ENCODE results near the gene PAX5.
"Not testable (repeated sequence)": the region's sequence is repeated elsewhere in the genome, so short reads cannot be mapped to it uniquely, and the experiment has no call there.

Gene PAX5

DNA sequence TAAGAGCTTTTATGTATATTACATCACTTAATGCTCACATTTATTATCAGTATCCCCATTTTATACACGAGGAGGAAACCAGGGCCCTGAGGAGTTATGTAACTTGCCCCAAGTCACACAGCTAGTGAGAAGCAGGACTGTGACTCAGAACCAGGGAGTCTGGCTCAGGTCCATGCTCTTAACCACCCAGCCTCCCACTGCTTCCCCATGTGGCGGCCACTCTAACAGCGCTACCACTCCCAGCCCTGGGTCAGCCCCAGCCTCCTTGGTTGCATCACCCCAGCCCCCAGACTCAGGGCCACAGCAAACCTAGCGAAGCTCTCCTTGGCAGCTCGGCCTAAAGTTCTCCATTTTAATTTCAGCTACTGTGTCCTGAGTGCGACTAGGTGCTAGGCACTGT is 159.1 kb downstream of the PAX5 start:
- DNase-seq = no peak

DNA sequence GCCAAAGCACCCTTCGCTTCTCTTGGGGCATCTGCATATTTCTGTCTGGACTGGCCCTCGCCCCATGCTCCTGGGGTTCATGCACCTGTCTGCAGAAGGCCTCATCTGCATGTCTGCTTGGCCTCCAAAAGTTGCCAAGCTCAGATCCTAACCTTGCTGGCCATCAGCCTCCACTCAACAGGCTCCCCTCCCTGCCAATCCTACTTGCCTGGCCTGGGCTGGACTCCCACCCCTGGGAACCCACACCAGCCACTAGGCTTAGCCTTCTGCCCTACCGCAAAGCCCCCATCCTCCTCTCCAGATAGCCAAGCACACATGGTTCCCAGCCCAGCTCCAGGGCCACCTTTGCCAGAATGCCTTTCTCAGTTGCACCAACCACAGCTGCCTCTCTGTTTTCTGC is 159.8 kb downstream of the PAX5 start:
- DNase-seq = no peak

DNA sequence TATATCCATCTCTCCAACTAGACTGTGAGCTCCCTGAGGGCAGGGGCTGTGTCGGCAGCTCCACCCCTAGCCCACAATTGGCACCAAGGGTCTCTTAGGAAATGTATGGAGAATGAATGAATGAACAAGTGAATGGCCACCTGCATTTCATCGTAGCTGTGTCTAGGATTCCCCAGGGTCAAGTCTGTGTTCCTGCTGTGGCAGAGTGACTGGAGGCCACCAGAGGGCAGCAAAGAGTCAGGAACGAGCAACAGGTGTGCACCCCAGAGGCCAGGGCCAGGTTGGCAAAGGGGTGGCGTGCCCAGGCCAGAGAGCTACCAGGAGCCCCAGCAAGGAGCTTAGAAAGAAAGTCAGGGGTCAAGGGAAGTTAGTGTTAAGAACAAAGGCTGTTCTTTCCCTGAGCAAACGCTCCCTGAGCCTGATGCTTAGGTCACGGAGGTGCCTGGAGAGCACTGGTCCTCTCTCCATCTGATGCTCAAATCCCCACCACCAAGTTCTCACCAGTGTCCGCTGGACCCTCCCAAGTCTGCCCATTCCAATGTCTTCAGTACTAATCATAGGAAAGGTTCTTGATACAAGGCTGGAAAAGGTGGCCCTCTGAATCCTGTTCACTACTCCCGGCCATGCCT is 160.7 kb downstream of the PAX5 start:
- DNase-seq = peak in 7 of 14 donors; percentile 2 to 28 (median 23)

DNA sequence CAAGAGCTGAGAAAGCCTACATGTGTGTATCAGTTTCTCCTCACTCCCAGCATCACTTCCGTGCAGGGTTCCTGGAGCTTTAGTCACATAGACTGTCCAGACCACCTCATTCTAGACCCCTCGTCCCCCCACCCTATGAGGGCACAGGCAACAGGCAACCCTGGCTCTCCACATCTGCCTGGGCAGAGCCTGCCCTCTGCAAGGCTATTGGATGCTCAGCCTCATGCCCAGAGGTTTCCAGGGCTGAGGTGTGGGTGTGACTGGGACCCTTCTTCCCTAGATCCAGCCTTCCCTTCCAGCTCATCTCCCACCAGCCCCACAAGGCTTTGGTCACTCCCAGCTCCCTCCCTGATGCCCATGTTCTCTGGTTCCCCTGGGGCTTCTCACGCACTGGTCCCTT is 161.4 kb downstream of the PAX5 start:
- no peak for DNase-seq

DNA sequence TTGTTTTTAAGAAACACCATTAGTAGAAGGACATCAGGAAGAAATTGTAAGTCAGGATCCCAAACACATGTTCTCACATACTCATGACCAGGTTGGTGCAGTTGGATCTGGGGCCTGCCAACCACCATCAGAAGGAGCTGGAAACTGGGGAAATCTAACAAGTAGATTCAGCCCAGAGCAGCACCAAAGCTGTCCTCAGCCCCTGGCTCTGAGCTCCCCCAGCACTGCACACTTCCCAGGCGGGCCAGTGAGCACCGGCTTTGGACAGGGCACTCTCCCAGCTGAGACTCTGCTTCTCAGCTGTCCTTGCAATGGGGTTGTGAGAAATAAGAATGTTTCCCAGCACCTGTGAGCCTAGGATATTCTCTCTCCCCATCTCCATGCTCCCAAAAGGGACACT is 162.5 kb downstream of the PAX5 start:
- no peak for DNase-seq

DNA sequence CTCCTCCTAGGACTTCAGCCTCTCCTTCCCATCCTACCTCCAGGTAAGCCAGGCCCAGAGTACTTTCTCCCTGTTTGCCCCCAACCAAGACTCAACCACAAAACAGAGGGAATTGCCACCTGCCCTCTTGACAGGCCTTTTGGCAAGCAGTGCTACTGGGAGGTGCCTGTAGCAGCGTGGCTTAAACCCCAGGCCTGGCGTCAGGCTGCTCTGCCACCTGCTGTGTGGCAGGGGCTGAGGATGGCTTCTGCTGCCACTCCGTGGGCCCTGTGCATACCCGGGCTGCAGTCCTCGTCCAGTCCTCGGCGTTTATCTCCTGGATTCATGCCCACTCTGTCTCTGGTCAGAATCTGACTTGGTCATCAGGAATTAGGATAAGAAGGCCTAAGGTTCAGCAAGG is 163.1 kb downstream of the PAX5 start:
- DNase-seq = no peak

DNA sequence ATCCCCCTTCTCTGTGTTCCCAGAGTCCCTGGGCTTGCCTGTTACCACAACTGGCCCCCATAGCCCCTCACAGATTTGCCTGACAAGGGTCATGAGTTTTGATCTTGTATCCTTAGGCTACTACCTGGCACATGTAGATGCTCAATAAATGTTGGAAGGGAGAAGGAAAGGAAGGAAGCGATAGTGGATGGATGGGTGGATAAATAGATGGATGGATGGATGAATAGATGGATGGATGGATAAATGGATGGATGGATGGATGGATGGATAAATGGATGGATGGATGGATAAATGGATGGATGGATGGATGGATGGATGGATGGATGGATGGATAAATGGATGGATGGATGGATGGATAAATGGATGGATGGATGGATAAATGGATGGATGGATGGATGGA is 164.5 kb downstream of the PAX5 start:
- not testable (repeated sequence) for DNase-seq

DNA sequence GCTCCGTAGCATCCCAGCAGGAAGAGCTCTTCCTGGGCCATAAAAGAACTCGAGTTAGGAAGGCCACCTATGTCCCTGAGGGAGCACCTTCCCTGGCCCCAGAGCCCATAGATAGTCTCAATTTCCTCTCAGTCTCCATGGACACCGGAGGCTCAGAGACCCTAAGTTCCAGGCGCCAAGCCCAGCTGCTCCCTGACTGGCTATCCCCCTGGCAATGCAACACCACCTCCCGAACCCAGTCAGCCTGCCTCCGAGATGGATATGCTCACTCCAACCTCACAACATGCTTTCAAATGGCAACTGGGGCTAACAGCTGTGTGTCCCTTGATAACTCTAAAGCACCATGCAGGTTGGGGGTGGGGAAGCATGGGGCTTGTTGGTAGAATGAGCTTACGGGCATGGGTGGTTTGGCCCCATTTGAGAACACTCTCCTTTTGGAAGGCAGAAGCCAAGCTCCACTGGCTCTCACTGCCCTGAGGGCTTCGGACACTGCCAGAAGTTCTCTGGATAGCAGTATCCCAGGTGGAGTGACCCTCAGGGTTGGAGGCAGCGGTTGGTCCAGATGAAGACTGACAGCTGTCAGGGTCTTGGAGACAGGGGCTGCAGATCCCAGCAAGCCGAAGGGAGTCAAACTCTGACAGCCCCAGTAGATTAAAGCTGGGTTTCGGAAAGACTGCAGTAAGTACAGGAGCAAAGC is 165.3 kb downstream of the PAX5 start:
- no peak for DNase-seq

DNA sequence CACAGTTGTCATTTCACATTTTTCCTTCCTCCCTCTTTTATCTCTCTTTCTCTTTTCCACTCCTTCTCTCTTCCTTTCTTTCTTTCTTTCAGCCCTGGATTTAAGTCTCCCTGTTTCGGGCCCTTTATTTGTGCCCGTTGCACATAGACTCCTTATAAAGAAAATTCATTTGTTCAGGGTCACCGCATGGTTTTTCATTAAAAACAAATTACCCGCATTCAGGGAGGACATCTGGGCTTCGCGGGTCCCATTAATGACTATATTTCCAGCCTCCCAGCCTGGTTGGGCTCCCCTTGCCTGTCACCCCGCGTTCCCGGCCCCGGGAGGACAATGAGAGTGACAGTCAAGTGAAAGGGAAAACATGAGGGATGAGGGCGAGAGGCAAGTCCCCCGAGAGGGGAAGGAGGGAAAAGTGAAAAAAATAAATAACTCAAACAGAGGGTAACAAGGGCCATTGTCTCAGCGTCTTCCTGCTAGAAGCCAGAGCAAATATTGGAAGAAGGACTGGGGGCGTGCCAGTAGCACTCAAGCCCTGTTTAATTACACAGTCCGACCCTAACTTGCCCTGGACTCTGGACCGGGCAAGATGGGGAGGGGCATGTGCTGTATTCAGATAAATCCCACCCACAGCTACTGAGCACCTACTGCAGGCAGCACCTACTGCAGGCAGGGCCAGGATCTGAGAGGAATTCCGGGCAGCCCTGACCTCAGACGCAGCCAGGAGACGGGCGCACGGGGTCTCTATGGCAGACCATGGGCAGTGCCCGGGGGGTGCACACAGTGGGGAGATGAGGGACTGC is 166.2 kb downstream of the PAX5 start:
- DNase-seq = no peak

DNA sequence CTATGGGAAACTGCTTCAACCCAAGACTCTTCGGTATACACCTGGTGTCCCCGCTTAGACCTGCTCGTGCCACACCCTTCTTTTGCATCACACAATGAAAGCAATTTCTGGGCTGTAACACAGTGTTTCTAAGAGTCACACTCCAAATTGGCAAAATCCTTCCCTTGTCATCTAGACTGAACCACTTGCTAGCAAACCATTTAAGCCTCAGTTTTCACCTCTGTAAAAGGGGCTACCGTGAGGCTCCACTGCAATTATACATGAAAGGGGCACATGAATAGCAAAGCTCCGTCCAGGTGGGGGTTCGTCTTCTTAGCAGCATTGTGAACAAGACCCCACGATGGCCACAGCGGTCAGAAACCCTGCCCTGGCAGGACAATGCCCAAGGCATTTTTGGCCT is 166.8 kb downstream of the PAX5 start:
- no peak for DNase-seq

DNA sequence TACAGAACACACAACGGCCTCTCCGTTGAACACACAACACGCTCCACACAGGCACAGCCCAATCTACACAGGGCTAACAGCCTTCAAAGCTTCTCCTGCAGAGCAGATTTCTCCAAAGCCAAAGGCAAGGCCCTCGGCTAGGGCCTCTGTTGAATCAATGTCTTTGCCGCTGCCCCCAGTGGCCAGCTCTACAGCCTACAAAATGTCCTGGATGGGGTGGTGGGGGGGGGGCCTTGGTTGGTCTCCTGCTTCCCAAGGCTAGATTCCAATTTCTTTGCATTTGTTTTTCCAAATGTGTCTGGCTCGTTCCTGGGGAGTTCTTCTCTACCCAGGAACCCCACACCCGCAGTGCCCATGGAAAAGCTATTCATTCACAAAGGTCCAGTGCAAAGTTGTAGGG is 167.2 kb downstream of the PAX5 start:
- no peak for DNase-seq

DNA sequence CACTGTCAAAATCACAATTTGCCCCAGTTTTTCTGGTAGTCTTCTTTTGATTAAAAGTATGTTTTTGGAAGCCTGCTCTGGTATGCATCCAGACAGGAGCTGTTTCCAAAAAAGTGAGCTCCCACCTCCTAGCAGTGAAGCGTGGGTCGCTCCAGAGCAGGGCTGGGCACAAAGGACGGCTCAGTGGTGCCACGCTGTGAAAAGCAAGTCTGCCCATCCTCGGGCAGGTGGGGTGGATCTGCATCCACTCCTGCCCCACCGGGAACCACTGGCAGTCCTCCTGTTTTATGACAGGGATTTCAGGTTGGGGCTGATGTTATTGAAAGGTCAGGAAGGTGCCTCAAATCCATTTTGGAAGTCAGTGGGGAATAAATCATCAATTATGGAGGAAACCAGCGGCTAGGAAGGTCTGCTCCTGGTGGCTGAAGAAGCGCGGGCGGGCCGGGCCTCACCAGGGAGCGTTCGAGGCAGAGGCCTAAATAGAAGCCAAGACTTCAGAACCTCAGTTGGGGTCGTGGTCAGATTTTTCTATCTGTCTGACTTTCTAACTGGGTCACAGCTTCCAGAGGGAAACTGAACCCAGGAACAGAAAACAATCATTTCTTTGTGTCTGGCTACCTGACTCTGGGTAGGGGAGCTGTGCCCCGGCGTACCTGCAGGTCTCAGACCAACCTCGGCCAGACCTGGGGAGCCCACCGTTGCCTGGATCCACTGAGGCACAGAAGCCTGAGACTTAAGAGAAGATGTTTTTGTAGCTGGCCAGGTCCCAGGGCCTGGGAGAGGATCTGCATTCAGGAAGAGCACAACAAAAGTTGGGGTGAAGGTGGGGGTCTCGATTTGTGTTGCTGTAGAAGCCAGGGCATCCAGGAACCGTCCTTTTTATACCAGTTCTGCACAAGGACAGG is 168.1 kb downstream of the PAX5 start:
- DNase-seq = no peak

DNA sequence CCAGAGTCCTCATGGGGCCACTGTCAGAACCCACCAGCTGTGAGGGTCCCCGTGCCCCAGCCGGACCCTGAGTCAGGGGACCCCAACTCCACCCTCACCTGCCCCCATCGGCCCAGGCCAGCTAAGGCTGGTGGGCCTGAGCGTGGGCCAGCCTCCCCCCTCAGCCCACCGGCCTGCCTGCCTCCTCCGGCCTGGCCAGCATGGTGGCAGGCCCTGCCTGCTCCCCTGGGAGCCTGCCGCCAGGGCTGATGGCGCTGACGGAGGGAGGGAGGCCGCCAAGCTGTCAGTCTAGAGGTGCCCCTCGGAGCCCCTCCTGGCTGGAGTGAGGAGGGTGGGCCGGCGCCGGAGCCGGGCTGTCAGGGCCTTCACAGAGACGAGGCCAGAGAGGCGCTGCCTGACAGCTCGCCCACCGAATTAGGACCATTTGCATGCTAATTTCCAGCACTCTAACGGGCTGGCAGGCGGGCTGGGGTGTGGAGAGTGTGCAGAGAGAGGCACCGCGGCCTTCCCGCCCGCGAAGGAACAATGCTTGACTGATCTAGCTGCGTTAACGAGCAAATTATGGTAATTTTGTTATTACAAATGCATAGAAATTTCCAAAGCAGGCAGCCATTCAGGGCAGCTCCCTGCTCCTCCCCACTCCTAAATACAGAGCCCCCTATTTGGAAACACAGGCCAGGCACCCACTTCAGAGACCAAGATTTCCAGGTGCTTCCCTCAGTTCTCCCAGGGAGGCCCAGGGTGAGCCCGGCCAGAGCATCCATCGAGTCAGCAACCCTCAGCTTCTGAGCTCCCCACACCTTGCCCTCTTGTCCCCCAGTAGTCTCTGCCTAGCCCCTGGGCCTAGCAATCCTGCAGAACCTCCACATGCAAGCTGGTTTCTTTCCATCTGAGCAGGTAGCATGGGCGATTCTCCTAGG is 169.3 kb downstream of the PAX5 start:
- DNase-seq = no peak

DNA sequence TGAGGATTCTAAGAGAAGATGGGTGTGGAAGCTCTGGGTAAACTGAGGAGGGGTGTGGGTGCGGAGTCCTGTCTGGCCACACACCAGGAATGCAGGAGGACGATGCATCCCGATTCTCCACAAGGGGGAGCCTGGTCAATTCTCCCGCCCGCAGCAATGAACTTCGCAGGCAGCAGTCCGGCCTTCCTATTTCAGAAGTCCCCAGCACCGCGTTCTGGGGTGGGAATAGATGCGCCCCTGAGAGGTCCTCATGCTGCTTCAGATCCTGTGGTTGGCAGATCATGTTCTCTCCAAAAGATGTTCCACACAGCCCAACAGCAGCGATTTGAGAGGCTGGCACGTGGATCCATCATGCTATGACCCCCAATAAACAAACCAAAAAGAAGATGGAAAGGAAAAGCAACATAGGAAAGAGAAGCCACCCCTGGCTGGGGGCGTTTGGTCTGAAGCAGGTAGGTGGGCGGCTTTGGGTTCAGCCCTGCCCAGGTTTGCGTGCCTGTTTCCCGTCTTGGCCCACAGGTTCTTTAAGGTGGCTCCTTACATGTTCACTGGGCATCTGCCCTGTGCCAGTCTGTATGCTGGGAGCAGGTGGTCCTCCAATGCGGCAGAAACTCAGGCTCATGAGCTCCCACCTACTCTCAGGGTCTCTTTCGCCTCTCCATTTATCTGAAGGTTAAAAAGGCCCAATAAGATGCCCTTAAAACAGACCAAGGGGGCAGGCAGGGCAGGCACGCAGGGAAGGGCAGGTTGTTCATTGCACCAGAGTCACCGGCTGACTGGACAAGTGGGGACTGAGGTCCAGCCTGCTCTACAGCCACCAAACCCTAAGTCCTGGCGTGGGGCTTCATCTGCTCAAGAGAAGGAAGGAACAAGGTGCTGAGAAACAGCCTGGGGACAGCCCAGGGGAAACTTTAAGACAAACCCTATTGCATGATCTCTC is 171.6 kb downstream of the PAX5 start:
- peak in 6 of 14 donors; percentile 6 to 35 (median 18) for DNase-seq

DNA sequence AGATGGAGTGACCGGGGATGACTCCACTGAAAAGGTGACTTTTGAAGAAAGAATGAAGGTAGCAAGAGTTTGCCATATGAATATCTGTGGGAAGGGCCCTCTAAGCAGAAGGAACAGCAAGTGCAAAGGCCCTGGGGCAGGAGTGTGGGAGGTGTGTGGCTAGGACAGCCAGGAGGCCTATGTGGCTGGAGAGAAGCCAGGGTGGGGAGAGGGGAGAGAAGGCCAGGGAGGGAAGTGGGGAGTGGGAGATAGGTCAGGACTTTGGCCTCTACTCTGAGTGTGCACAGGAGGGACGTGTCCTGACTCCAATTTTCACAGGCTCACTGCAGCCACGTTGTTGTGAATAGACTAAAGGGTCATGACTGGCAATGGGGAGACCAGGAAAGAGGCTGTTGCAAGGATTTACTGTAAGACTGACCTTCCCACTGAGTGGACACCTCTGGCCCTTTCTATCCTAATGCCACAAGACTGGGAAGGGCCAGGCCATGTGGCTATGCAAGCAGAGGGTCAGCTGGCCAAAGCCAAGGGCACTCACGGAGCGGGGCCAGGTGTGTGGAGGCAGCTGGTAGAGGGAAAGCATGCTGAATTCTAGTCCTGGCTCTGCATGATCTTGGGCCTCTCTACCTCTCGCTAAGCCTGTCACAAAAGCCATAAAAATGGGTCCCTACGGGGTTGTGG is 172.4 kb downstream of the PAX5 start:
- DNase-seq = no peak

DNA sequence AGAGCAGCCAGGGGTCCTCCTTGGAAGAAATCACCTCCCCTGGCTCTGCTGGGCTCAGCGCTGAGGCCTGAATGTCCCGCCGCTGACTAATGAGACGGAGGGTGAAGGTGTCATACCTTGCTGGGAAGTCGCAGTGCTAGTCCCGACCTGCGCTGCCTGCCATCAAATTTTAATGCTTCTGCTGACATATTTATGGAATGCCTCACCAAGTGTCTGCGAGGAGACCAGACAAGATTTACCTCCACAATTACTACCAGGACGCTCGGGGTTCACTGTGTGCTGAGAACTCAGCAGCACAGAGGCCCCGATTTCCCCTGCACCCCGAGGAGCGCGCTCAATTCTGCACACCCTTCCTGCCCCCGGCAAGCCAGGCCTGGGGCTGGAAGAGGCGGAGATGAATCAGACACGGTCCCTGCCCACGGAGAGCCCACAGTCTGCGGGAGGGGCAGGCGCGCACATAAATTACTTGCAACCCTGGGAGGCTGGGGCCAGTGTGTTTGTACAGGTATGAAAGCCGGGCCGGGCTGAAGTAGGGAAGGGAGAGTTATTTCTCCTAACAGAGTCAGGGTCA is 175.2 kb downstream of the PAX5 start:
- DNase-seq = no peak

DNA sequence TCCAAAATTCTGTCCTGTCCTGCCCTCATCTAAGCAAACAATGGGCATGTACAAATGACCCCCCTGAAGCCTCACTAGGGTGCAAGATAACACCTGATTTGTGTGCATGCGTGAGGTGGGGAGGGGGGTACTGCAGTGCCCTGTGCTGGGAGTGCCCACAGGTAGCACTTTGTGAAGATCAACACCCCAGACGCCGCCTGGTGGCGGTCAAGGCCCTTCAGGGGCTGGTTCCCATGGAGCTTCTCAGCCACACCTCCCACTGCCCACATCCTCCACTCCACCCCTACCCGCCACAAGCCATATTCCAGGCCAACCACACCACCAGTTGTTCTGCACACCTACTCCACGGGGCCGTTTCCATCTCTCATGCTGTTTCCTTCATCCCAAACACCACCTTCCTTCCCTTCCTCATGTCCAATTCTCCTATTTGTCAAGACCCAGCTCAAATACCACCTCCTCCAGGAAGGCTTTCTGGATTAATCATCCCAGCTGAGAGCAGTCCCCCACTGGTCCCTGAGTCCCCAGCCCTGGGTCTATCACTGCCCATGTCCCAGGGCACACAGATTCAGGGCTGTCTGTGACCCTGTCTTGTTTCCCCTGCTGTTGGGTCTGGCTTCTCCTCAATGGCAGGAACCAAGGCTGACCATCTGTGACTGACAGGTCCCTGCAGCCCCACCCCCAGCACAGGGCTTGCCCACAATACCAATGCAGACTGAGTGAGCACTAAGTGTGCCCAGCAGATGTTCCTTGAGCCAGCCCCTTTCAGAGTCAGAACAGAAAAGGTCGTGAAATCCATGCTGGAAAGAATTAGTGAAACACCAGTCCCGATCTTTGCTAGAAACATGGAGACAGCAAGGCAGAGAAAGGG is 178.4 kb downstream of the PAX5 start:
- no peak for DNase-seq

DNA sequence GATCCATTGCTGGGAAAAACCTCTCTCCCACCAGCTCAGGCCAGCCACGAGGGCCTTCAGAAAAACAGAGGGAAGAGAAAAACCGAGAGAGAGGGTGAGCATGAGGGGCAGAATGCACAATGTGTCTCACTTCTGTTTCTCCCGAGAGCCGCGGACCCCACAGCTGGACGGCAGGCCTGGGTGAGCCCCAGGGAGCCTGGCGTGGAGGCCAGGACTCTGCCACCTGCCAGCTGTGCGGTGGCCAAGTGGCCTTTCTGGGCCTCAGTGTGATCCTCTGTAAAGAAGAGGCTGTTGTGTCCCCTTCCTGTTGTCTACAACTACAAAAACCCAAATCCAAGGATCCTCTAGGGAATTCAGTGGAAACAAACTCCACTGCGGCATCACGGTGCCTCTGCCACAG is 179.3 kb downstream of the PAX5 start:
- no peak for DNase-seq

Measured in C1 segment of cervical spinal cord (tissue), 14 donors.